Measurements from ENCODE around the gene SYT1.
"Not testable (repeated sequence)": the region's sequence is repeated elsewhere in the genome, so short reads cannot be mapped to it uniquely, and the experiment has no call there.

Gene SYT1

GRCh38 chr12:79415321-79415720 lies 550.7 kb downstream of the SYT1 start:
- no peak for FAIRE-seq

- peak; percentile 14 for FAIRE-seq
Observed at GRCh38 chr12:79415746-79416435, 551.3 kb downstream of the SYT1 start.

- no peak for FAIRE-seq
Observed at GRCh38 chr12:79420146-79420618, 555.6 kb downstream of the SYT1 start.

- no peak for FAIRE-seq
Observed at GRCh38 chr12:79421236-79421740, 556.7 kb downstream of the SYT1 start.

GRCh38 chr12:79422060-79422812 lies 557.7 kb downstream of the SYT1 start:
- FAIRE-seq = no peak

GRCh38 chr12:79423560-79423959 lies 559.0 kb downstream of the SYT1 start:
- FAIRE-seq = no peak

- FAIRE-seq = no peak
Observed at GRCh38 chr12:79424109-79424721, 559.6 kb downstream of the SYT1 start.

GRCh38 chr12:79426121-79426520 lies 561.5 kb downstream of the SYT1 start:
- FAIRE-seq = no peak

GRCh38 chr12:79426744-79427143 lies 562.2 kb downstream of the SYT1 start:
- FAIRE-seq = not testable (repeated sequence)

- no peak for FAIRE-seq
Observed at GRCh38 chr12:79433465-79434072, 569.0 kb downstream of the SYT1 start.

GRCh38 chr12:79434561-79434960 lies 570.0 kb downstream of the SYT1 start:
- no peak for FAIRE-seq

GRCh38 chr12:79435742-79436141 lies 571.2 kb downstream of the SYT1 start:
- FAIRE-seq = no peak

GRCh38 chr12:79438480-79439174 lies 574.1 kb downstream of the SYT1 start:
- no peak for FAIRE-seq

- no peak for FAIRE-seq
Observed at GRCh38 chr12:79439175-79439825, 574.7 kb downstream of the SYT1 start.

- no peak for FAIRE-seq
Observed at GRCh38 chr12:79441534-79441933, 577.0 kb downstream of the SYT1 start.

- no peak for FAIRE-seq
Observed at GRCh38 chr12:79442396-79442795, 577.8 kb downstream of the SYT1 start.

- no peak for FAIRE-seq
Observed at GRCh38 chr12:79444089-79444488, 579.5 kb downstream of the SYT1 start.

- no peak for FAIRE-seq
Observed at GRCh38 chr12:79448816-79449215, 584.2 kb downstream of the SYT1 start.

- FAIRE-seq = no peak
Observed at GRCh38 chr12:79451365-79451764, 586.8 kb downstream of the SYT1 start.

- FAIRE-seq = no peak
Observed at GRCh38 chr12:79451978-79452377, 587.4 kb downstream of the SYT1 start.

GRCh38 chr12:79452906-79453305 lies 588.3 kb downstream of the SYT1 start:
- FAIRE-seq = no peak

- no peak for FAIRE-seq
Observed at GRCh38 chr12:79453820-79454219, 589.2 kb downstream of the SYT1 start.

Measured in colon (tissue), 2 donors.